K562 (cell line): ENCODE measurements around the gene NIPSNAP3A. TPM values are rescaled to one million over a fixed set of nuclear protein-coding genes. Genes with fewer than 3 reads are reported as not detected.

ENCODE experiments used
- ATAC-seq: fragments of 200-7000 bp; cut with Tn5 transposase; 3 replicates; pipeline ENCODE4 v1.9.1; 2020; ENCODE audit warnings: moderate library complexity
- BruUV-seq: library from RNA; stranded (reverse); fragments of 400-500 nt; replicated peaks from 2 replicates; lab custom pipeline; 2021; lab: Mats Ljungman, UMichigan
- CTCF ChIA-PET: fragments of 300-600 bp; formaldehyde crosslinking; extraction: SDS; loops from one replicate; lab custom pipeline; 2021; ENCODE audit warnings: low intra/inter-chr PET ratio; lab: Yijun Ruan, JAX
- POLR2A ChIA-PET: fragments of 300-600, 350-650 bp; sonication (Branson Sonifier 250); formaldehyde crosslinking; extraction: SDS; loops from one replicate; lab custom pipeline; 2021; ENCODE audit warnings: antibody characterized with exemption, inconsistent platforms; lab: Yijun Ruan, JAX
- DNase-seq, 4 experiments: peaks; one replicate each; pipeline versions ENCODE4 v3.0.0 to v3.0.0-alpha.2; 2011 to 2018; ENCODE audit warnings: low spot score in 3 of 4, mixed read lengths in 3 of 4; ENCODE audit errors: extremely low read depth in 1 of 4
- FAIRE-seq: peaks from 2 replicates; lab custom pipeline; 2011; peaks lifted over from hg19 to GRCh38; lab: Jason Lieb, UNC
- H2AFZ ChIP-seq: 2 replicates; pipeline ENCODE4 v1.6.0; 2011; ENCODE audit warnings: low read depth, low read length, control low read depth, inconsistent platforms
- H3K27ac ChIP-seq: fragments of 200-600 bp; 3 replicates; pipeline ENCODE4 v1.8.0; 2011; ENCODE audit warnings: low read depth, mild to moderate bottlenecking, control low read depth, inconsistent platforms, low read length, moderate library complexity, mixed read lengths; ENCODE audit errors: extremely low read depth
- H3K27me3 ChIP-seq, 2 experiments: fragments of 300-600 bp in 1 of 2; 2 replicates in 1 of 2; 3 replicates in 1 of 2; pipeline versions ENCODE4 v1.6.0 to v1.8.0; 2011; ENCODE audit warnings: inconsistent platforms in 2 of 2, low read length in 2 of 2, mild to moderate bottlenecking in 1 of 2, mixed read lengths in 1 of 2, moderate library complexity in 1 of 2; ENCODE audit not compliant: control insufficient read depth in 2 of 2, insufficient read depth in 2 of 2
- H3K36me3 ChIP-seq: fragments of 300-600 bp; 3 replicates; pipeline ENCODE4 v1.8.0; 2011; ENCODE audit warnings: mild to moderate bottlenecking, low read length, inconsistent platforms; ENCODE audit not compliant: control insufficient read depth, insufficient read depth
- H3K4me1 ChIP-seq, 2 experiments: fragments of 200-600 bp in 1 of 2; replicated peaks in 1 of 2; 2 replicates in 1 of 2; 3 replicates in 1 of 2; pipeline versions ENCODE4 v1.5.1 to v1.8.0; 2011; ENCODE audit warnings: inconsistent platforms in 2 of 2, low read length in 2 of 2, mild to moderate bottlenecking in 1 of 2, mixed read lengths in 1 of 2, moderate library complexity in 1 of 2; ENCODE audit not compliant: control insufficient read depth in 2 of 2, insufficient read depth in 2 of 2
- H3K4me2 ChIP-seq: 2 replicates; pipeline ENCODE4 v1.6.1; 2011; ENCODE audit warnings: low read length, control low read depth, inconsistent platforms, mixed read lengths; ENCODE audit not compliant: insufficient read depth
- H3K4me3 ChIP-seq: fragments of 200-600 bp; sonication (generic), shearing (Covaris generic); 2 replicates; pipeline ENCODE4 v1.5.1; 2016; ENCODE audit warnings: control low read depth, inconsistent platforms
- H3K79me2 ChIP-seq: fragments of 200-600 bp; 3 replicates; pipeline ENCODE4 v1.8.0; 2011; ENCODE audit warnings: low read length, inconsistent platforms; ENCODE audit not compliant: control insufficient read depth, insufficient read depth
- H3K9ac ChIP-seq, 2 experiments: 2 replicates each; pipeline versions ENCODE4 v1.6.0 to v1.6.1; 2011; ENCODE audit warnings: low read depth in 2 of 2, low read length in 2 of 2, control low read depth in 1 of 2, inconsistent platforms in 1 of 2, mild to moderate bottlenecking in 1 of 2, mixed read lengths in 1 of 2; ENCODE audit not compliant: insufficient read depth in 1 of 2
- H3K9me1 ChIP-seq: one replicate; pipeline ENCODE4 v1.6.0; 2011; ENCODE audit warnings: inconsistent platforms, mild to moderate bottlenecking, low read length, moderate library complexity; ENCODE audit not compliant: control insufficient read depth, insufficient read depth
- H3K9me3 ChIP-seq: replicated peaks from 2 replicates; pipeline ENCODE4 v1.5.1; 2011; ENCODE audit warnings: low read depth, low read length, inconsistent platforms; ENCODE audit not compliant: control insufficient read depth, insufficient read depth
- H4K20me1 ChIP-seq: replicated peaks from 2 replicates; pipeline ENCODE4 v1.6.1; 2011; ENCODE audit warnings: low read length, inconsistent platforms, mixed read lengths; ENCODE audit not compliant: control insufficient read depth, insufficient read depth
- CBX8 ChIP-seq: fragments of 200-600 bp; sonication (generic); IDR thresholded peaks from 2 replicates; pipeline ENCODE4 v1.6.1; 2012; ENCODE audit warnings: borderline replicate concordance, mixed run types, low read depth, mild to moderate bottlenecking, moderate library complexity, mixed read lengths, low read length, control low read depth, inconsistent platforms; ENCODE audit not compliant: poor library complexity, severe bottlenecking; ENCODE audit errors: extremely low read depth
- FOXJ2 ChIP-seq: fragments of 200-800 bp; sonication (Bioruptor generic); IDR thresholded peaks from 2 replicates; pipeline ENCODE4 v1.6.1; 2016; ENCODE audit warnings: missing genetic modification characterization, missing compliant biosample characterization
- GTF2E2 ChIP-seq: fragments of 200-800 bp; sonication (Bioruptor generic); IDR thresholded peaks from 2 replicates; pipeline ENCODE4 v1.6.1; 2016; ENCODE audit warnings: missing genetic modification characterization, missing compliant biosample characterization
- KDM5B ChIP-seq: fragments of 200-600 bp; sonication (generic); IDR thresholded peaks from 2 replicates; pipeline ENCODE4 v1.6.1; 2012; ENCODE audit warnings: low read depth, mild to moderate bottlenecking, moderate library complexity, low read length, control low read depth, inconsistent platforms; ENCODE audit not compliant: insufficient replicate concordance
- NFYB ChIP-seq: IDR thresholded peaks from 2 replicates; pipeline ENCODE4 v1.6.1; 2011; ENCODE audit warnings: mild to moderate bottlenecking, moderate library complexity; ENCODE audit not compliant: insufficient read length; ENCODE audit errors: extremely low read depth
- SP1 ChIP-seq: sonication (generic); formaldehyde crosslinking; IDR thresholded peaks from 2 replicates; pipeline ENCODE4 v1.8.1; 2022; ENCODE audit warnings: mild to moderate bottlenecking, missing genetic modification reagents
- ZBTB12 ChIP-seq: fragments of 250-450 bp; sonication (Bioruptor Pico); IDR thresholded peaks from 2 replicates; pipeline ENCODE4 v1.4.0; 2020
- ZNF23 ChIP-seq: fragments of 250-450 bp; sonication (Bioruptor Pico); IDR thresholded peaks from 2 replicates; pipeline ENCODE4 v1.4.0; 2020; ENCODE audit warnings: mild to moderate bottlenecking
- ZNF77 ChIP-seq: fragments of 250-450 bp; sonication (Bioruptor Pico); IDR thresholded peaks from 2 replicates; pipeline ENCODE4 v1.5.0; 2020
- WGBS: fragments of 100-300 bp; shearing (Covaris generic); methylation state at CpG from one replicate; pipeline ENCODE4 v1.1.6; 2016; ENCODE audit warnings: low coverage, mixed read lengths; ENCODE audit not compliant: insufficient coverage; ENCODE audit errors: missing lambda C conversion rate; 5-methylcytosine and 5-hydroxymethylcytosine counted together
- in situ Hi-C: fragments of 300-500 bp; cut with MboI; formaldehyde crosslinking; loops from 4 replicates; pipeline ENCODE4 v1.15.0; 2018; ENCODE audit warnings: inconsistent platforms, mixed read lengths
- intact Hi-C: fragments of 100-400 bp; cut with micrococcal nuclease; formaldehyde crosslinking; loops from 2 replicates; pipeline ENCODE4 v1.14.2; 2022
- polyA plus RNA-seq, 8 experiments: library from polyadenylated mRNA; depleted of rRNA in 4 of 8; stranded (reverse) in 5 of 8; unstranded in 3 of 8; fragments of >200 nt; fragmentation: Nextera tagmentation in 2 of 8; fragmentation: Illumina TruSeq in 1 of 8; extraction: Ambion mirVana in 2 of 8; extraction: Trizol in 1 of 8; gene quantifications; 2 replicates each; pipeline versions ENCODE4 v1.2.1 to v1.2.3, GENCODE V29; 2011 to 2014; ENCODE audit warnings: inconsistent platforms in 1 of 8, missing spikeins in 1 of 8
- total RNA-seq, 7 experiments: library from RNA; depleted of rRNA in 6 of 7; stranded (reverse); fragments of >200 nt in 6 of 7; fragmentation: Illumina TruSeq in 2 of 7; extraction: Trizol in 2 of 7; gene quantifications; 2 replicates each; pipeline versions ENCODE4 v1.2.1 to v1.2.3, GENCODE V29; 2011 to 2021; ENCODE audit warnings: low replicate concordance in 1 of 7
- TF ChIP-seq, protein P1 (sequence below): fragments of 450-650 bp; formaldehyde crosslinking; IDR thresholded peaks from 2 replicates; pipeline ENCODE4 v1.4.0; 2020; ENCODE audit warnings: mild to moderate bottlenecking, moderate library complexity

NIPSNAP3A gene
- total and polyA plus RNA-seq, 9 of the 15 experiments (the other 6 are each of a cell fraction or from before 2014, with no cell fraction given), result 25.3 to 132 (median 40.5) TPM

DNA sequence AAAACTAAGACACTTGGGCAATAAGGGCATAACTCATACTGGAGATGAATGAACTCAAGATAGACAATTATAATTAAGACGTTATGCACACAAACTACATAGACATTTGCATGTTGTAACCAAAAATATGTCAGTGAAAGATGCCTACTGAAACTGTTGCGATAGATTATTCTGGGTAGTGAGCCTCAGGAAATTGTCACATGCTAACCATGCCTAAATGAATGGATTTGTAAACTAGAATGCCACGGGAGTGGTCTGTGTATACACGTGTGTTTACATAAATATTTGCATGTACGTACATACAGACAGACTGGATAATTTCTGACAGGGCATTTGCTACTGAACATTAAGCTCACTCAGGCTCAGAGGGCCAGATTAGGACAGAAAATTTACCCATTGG, 17.7 kb downstream of the NIPSNAP3A start:
- Histone ChIP-seq H3K9me3 (no peaks in the 10 kb centered on the region), H4K20me1 (no peaks in the 10 kb centered on the region), H3K79me2 (peaks cover 3% of the 10 kb centered on the region; the same call in 1 of the 3 replicates), H3K4me1 (peaks cover 4 to 11% of the 10 kb centered on the region in 2 experiments; a peak in 4 of 5 replicates), H3K27me3 (no peaks in the 10 kb centered on the region), H2AFZ (peak overlapping the region; percentile 58), H3K4me3 (no peak overlapping the region), H3K9ac (peak overlapping the region in 1 of 2 experiments; percentile 71; a peak in 2 of 4 replicates), H3K4me2 (peak overlapping the region; percentile 59), H3K9me1 (no peaks in the 10 kb centered on the region), H3K36me3 (peaks cover 4% of the 10 kb centered on the region; the same call in 1 of the 3 replicates), H3K27ac (no peak overlapping the region)
- FAIRE-seq, result peak; percentile 35
- TF ChIP-seq NFYB (no peak), SP1 (CRISPR knock-in tag) (0 out of 2 replicates have a peak, but pooled peaks have one; percentile 31)
- no peak for ATAC-seq
- in situ Hi-C loops (no loop called here), intact Hi-C loops (loop anchor here (5.0 kb wide), 1 partner anchor 673 kb away; the partner anchor contains the start of gene SMC2)
- ChIA-PET CTCF (no interaction called here), POLR2A (no interaction called here)
- no TSS peak for BruUV-seq
- no peak for DNase-seq
- WGBS, result 47% methylated on average over 5 of the region's 5 CpGs

DNA sequence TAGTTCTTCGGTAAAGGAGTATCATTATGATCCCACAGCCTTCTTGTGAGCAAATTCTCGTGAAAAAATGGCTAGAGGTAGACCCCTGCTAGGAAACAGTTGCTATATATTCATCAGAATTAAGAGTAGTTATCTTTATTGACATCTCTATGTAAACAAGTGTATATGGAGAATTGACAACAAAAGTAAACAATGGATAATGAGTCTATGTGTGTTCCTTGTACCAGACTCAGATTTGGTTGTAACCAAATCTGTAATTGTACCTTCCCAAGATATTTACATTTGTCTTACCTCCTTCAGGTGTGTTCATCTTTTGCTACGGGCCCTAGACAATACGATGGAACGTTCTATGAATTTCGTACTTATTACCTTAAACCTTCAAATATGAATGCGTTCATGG, 18.5 kb downstream of the NIPSNAP3A start:
- Histone ChIP-seq H3K9me1 (no peaks in the 10 kb centered on the region), H3K36me3 (no peaks in the 10 kb centered on the region), H3K79me2 (peaks cover 3% of the 10 kb centered on the region; the same call in 1 of the 3 replicates), H3K4me3 (no peak overlapping the region), H2AFZ (no peak overlapping the region), H3K4me1 (peaks cover 4 to 11% of the 10 kb centered on the region in 2 experiments; a peak in 4 of 5 replicates), H3K4me2 (no peak overlapping the region), H3K9me3 (no peaks in the 10 kb centered on the region), H3K27ac (no peak overlapping the region), H3K9ac (no peak overlapping the region), H4K20me1 (no peaks in the 10 kb centered on the region), H3K27me3 (no peaks in the 10 kb centered on the region)
- BruUV-seq, result no TSS peak
- CTCF ChIA-PET, result no interaction called here
- no peak for DNase-seq
- intact Hi-C loops, result loop anchor here (5.0 kb wide), 1 partner anchor 674 kb away; the partner anchor contains the start of gene SMC2
- ATAC-seq, result no peak
- in situ Hi-C loops, result no loop called here
- TF ChIP-seq FOXJ2 (tag) (no peak), ZNF77 (no peak), KDM5B (no peak), GTF2E2 (tag) (no peak), ZNF23 (CRISPR knock-in tag) (no peak), CBX8 (no peak), ZBTB12 (CRISPR knock-in tag) (no peak)
- TF ChIP-seq, protein P1, sequence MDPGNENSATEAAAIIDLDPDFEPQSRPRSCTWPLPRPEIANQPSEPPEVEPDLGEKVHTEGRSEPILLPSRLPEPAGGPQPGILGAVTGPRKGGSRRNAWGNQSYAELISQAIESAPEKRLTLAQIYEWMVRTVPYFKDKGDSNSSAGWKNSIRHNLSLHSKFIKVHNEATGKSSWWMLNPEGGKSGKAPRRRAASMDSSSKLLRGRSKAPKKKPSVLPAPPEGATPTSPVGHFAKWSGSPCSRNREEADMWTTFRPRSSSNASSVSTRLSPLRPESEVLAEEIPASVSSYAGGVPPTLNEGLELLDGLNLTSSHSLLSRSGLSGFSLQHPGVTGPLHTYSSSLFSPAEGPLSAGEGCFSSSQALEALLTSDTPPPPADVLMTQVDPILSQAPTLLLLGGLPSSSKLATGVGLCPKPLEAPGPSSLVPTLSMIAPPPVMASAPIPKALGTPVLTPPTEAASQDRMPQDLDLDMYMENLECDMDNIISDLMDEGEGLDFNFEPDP, result no peak
- WGBS, result 92% methylated on average over 7 of the region's 7 CpGs
- POLR2A ChIA-PET, result no interaction called here
- FAIRE-seq, result no peak
